H1 (cell line): ENCODE measurements around the gene WNT11. TPM values are rescaled to one million over a fixed set of nuclear protein-coding genes. Genes with fewer than 3 reads are reported as not detected.

Source experiments
- CTCF ChIA-PET: fragments of 300-600 bp; sonication (Branson Sonifier 250); formaldehyde crosslinking; loops from one replicate; lab custom pipeline; 2021; ENCODE audit not compliant: partially characterized antibody; lab: Charles Lee
- POLR2A ChIA-PET: fragments of 300-600 bp; sonication (Branson Sonifier 250); formaldehyde crosslinking; loops from one replicate; lab custom pipeline; 2021; ENCODE audit warnings: inconsistent platforms; ENCODE audit not compliant: partially characterized antibody; lab: Charles Lee
- DNase-seq, 2 experiments: peaks; one replicate each; pipeline versions ENCODE4 v3.0.0 to v3.0.0-alpha.2; 2010 to 2022; ENCODE audit warnings: low spot score in 2 of 2, low read depth in 1 of 2, mixed read lengths in 1 of 2
- FAIRE-seq: peaks from 2 replicates; lab custom pipeline; 2011; peaks lifted over from hg19 to GRCh38; lab: Jason Lieb, UNC
- H2AFZ ChIP-seq: 2 replicates; pipeline ENCODE4 v1.8.1; 2012; ENCODE audit warnings: low read length, inconsistent platforms
- H2AK5ac ChIP-seq: 2 replicates; pipeline ENCODE4 v1.6.1; 2013; ENCODE audit warnings: low read depth, low read length
- H2BK120ac ChIP-seq: replicated peaks from 2 replicates; pipeline ENCODE3; 2013; ENCODE audit warnings: low read depth, low read length, inconsistent platforms
- H2BK12ac ChIP-seq: 2 replicates; pipeline ENCODE4 v1.6.1; 2013; ENCODE audit warnings: low read depth, low read length
- H2BK15ac ChIP-seq: 2 replicates; pipeline ENCODE4 v1.6.1; 2013; ENCODE audit warnings: low read length
- H2BK20ac ChIP-seq: 2 replicates; pipeline ENCODE4 v1.6.1; 2013; ENCODE audit warnings: low read length
- H2BK5ac ChIP-seq: 2 replicates; pipeline ENCODE4 v1.6.1; 2013; ENCODE audit warnings: low read depth, low read length
- H3K14ac ChIP-seq: 2 replicates; pipeline ENCODE4 v1.6.1; 2013; ENCODE audit warnings: inconsistent platforms; ENCODE audit not compliant: insufficient read length
- H3K18ac ChIP-seq: 2 replicates; pipeline ENCODE4 v1.6.1; 2013; ENCODE audit warnings: low read length; ENCODE audit errors: extremely low read depth
- H3K23ac ChIP-seq: 2 replicates; pipeline ENCODE4 v1.6.1; 2013; ENCODE audit warnings: inconsistent platforms; ENCODE audit not compliant: insufficient read length
- H3K23me2 ChIP-seq: 2 replicates; pipeline ENCODE4 v1.6.1; 2013; ENCODE audit warnings: low read depth, low read length
- H3K27ac ChIP-seq: 2 replicates; pipeline ENCODE4 v1.6.1; 2011; ENCODE audit warnings: low read depth, low read length, inconsistent platforms
- H3K27me3 ChIP-seq, 4 experiments: replicated peaks in 1 of 4; 1 replicate in 1 of 4; 2 replicates in 3 of 4; pipeline versions ENCODE4 v1.6.1 to v1.8.1; 2011 to 2013; ENCODE audit warnings: low read length in 3 of 4, mild to moderate bottlenecking in 3 of 4, inconsistent platforms in 2 of 4, mixed read lengths in 2 of 4, moderate library complexity in 1 of 4; ENCODE audit not compliant: control insufficient read depth in 3 of 4, insufficient read depth in 3 of 4; ENCODE audit errors: extremely low read depth in 1 of 4
- H3K36me3 ChIP-seq, 4 experiments: 2 replicates each; pipeline versions ENCODE4 v1.6.1 to v1.8.1; 2011 to 2013; ENCODE audit warnings: mild to moderate bottlenecking in 4 of 4, low read length in 3 of 4, moderate library complexity in 2 of 4, control low read depth in 1 of 4, inconsistent platforms in 1 of 4; ENCODE audit not compliant: insufficient read depth in 4 of 4, control insufficient read depth in 2 of 4
- H3K4ac ChIP-seq: replicated peaks from 2 replicates; pipeline ENCODE3; 2013; ENCODE audit warnings: low read length, low read depth, mixed read lengths, inconsistent platforms; ENCODE audit not compliant: insufficient read length
- H3K4me1 ChIP-seq, 4 experiments: replicated peaks in 1 of 4; 1 replicate in 1 of 4; 2 replicates in 3 of 4; pipeline versions ENCODE4 v1.6.1 to v1.8.1; 2011 to 2013; ENCODE audit warnings: low read length in 3 of 4, inconsistent platforms in 2 of 4, mixed read lengths in 1 of 4; ENCODE audit not compliant: insufficient read depth in 4 of 4, control insufficient read depth in 3 of 4
- H3K4me2 ChIP-seq, 2 experiments: 2 replicates each; pipeline versions ENCODE4 v1.6.1 to v1.8.1; 2011 to 2013; ENCODE audit warnings: low read depth in 2 of 2, low read length in 2 of 2, control low read depth in 1 of 2, inconsistent platforms in 1 of 2, mild to moderate bottlenecking in 1 of 2; ENCODE audit not compliant: insufficient read depth in 1 of 2
- H3K4me3 ChIP-seq, 4 experiments: fragments of 200-600, 300-600 bp in 1 of 4; sonication (generic), shearing (Covaris generic), sonication (Bioruptor Twin) in 1 of 4; 2 replicates each; pipeline versions ENCODE4 v1.5.1 to v1.8.1; 2011 to 2016; ENCODE audit warnings: low read length in 4 of 4, low read depth in 3 of 4, control low read depth in 2 of 4, inconsistent platforms in 2 of 4, mild to moderate bottlenecking in 2 of 4, mixed read lengths in 1 of 4, moderate library complexity in 1 of 4; ENCODE audit not compliant: insufficient read depth in 2 of 4; ENCODE audit errors: extremely low read depth in 1 of 4
- H3K56ac ChIP-seq: replicated peaks from 2 replicates; pipeline ENCODE3; 2013; ENCODE audit warnings: low read depth, mild to moderate bottlenecking, mixed read lengths, low read length, inconsistent platforms; ENCODE audit not compliant: insufficient read length
- H3K79me1 ChIP-seq: 2 replicates; pipeline ENCODE4 v1.6.1; 2013; ENCODE audit warnings: low read depth, low read length, control low read depth
- H3K79me2 ChIP-seq, 2 experiments: 2 replicates each; pipeline versions ENCODE4 v1.6.1 to v1.8.1; 2012 to 2013; ENCODE audit warnings: low read length in 2 of 2, mild to moderate bottlenecking in 2 of 2, inconsistent platforms in 1 of 2; ENCODE audit not compliant: insufficient read depth in 2 of 2, control insufficient read depth in 1 of 2
- H3K9ac ChIP-seq, 4 experiments: replicated peaks in 1 of 4; 1 replicate in 1 of 4; 2 replicates in 3 of 4; pipeline versions ENCODE4 v1.6.1 to v1.8.1; 2011 to 2013; ENCODE audit warnings: low read depth in 3 of 4, low read length in 3 of 4, control low read depth in 2 of 4, mild to moderate bottlenecking in 2 of 4, moderate library complexity in 2 of 4, inconsistent platforms in 1 of 4; ENCODE audit errors: extremely low read depth in 1 of 4
- H3K9me3 ChIP-seq, 2 experiments: 2 replicates each; pipeline versions ENCODE4 v1.6.1 to v1.8.1; 2012 to 2013; ENCODE audit warnings: mild to moderate bottlenecking in 2 of 2, moderate library complexity in 2 of 2, control low read depth in 1 of 2, inconsistent platforms in 1 of 2, low read depth in 1 of 2, low read length in 1 of 2, mixed read lengths in 1 of 2; ENCODE audit not compliant: insufficient read depth in 2 of 2
- H4K20me1 ChIP-seq, 2 experiments: replicated peaks in 1 of 2; 2 replicates each; pipeline versions ENCODE3 to v1.8.1; 2011 to 2013; ENCODE audit warnings: inconsistent platforms in 2 of 2, low read length in 2 of 2, mild to moderate bottlenecking in 1 of 2; ENCODE audit not compliant: insufficient read depth in 2 of 2, control insufficient read depth in 1 of 2
- H4K5ac ChIP-seq: 2 replicates; pipeline ENCODE4 v1.6.1; 2013; ENCODE audit warnings: low read length, low read depth, mixed read lengths, inconsistent platforms; ENCODE audit not compliant: insufficient read length
- H4K8ac ChIP-seq: 2 replicates; pipeline ENCODE4 v1.8.0; 2013; ENCODE audit warnings: mild to moderate bottlenecking, moderate library complexity, low read length, inconsistent platforms; ENCODE audit not compliant: insufficient read depth; ENCODE audit errors: extremely low read depth
- H4K91ac ChIP-seq: replicated peaks from 2 replicates; pipeline ENCODE3; 2013; ENCODE audit warnings: low read length, mixed read lengths, inconsistent platforms; ENCODE audit not compliant: insufficient read length
- ASH2L ChIP-seq: fragments of 200-600, 300-600 bp; sonication (generic); IDR thresholded peaks from one replicate; pipeline ENCODE4 v1.7.1; 2017; ENCODE audit warnings: low read length
- CREB1 ChIP-seq: IDR thresholded peaks from 2 replicates; pipeline ENCODE4 v1.6.1; 2012; ENCODE audit warnings: inconsistent platforms
- GABPA ChIP-seq: IDR thresholded peaks from 2 replicates; pipeline ENCODE4 v1.6.1; 2011; ENCODE audit warnings: mild to moderate bottlenecking, low read length, moderate library complexity, borderline replicate concordance; ENCODE audit not compliant: insufficient read depth
- KDM4A ChIP-seq: IDR thresholded peaks from one replicate; pipeline ENCODE4 v1.7.1; 2012; ENCODE audit warnings: low read depth, mild to moderate bottlenecking, moderate library complexity, low read length, inconsistent platforms; ENCODE audit not compliant: severe bottlenecking
- NRF1 ChIP-seq: IDR thresholded peaks from 2 replicates; pipeline ENCODE4 v1.6.1; 2011; ENCODE audit warnings: mild to moderate bottlenecking, low read depth, low read length, improper control_type of control experiment
- SP1 ChIP-seq: IDR thresholded peaks from 2 replicates; pipeline ENCODE4 v1.6.1; 2011; ENCODE audit warnings: low read depth, low read length
- TAF1 ChIP-seq: IDR thresholded peaks from 2 replicates; pipeline ENCODE4 v1.6.1; 2011; ENCODE audit warnings: mild to moderate bottlenecking, low read depth, low read length
- TBP ChIP-seq: IDR thresholded peaks from 2 replicates; pipeline ENCODE4 v1.6.1; 2011; ENCODE audit warnings: low read depth, low read length, improper control_type of control experiment
- TEAD4 ChIP-seq: IDR thresholded peaks from 2 replicates; pipeline ENCODE4 v1.6.1; 2012; ENCODE audit warnings: low read depth, low read length, inconsistent platforms, mixed read lengths
- WGBS, 2 experiments: shearing (Covaris generic) in 1 of 2; methylation state at CpG; one replicate each; pipeline versions ENCODE4 v1.1.6 to v1.1.7; 2013 to 2015; ENCODE audit warnings: low lambda C conversion rate in 2 of 2, mixed read lengths in 2 of 2, inconsistent platforms in 1 of 2, low coverage in 1 of 2, missing lambda C conversion rate in 1 of 2; ENCODE audit not compliant: insufficient replicate concordance in 2 of 2, insufficient coverage in 1 of 2, insufficient read length in 1 of 2; ENCODE audit errors: extremely low coverage in 1 of 2, missing lambda C conversion rate in 1 of 2; 5-methylcytosine and 5-hydroxymethylcytosine counted together
- polyA plus RNA-seq, 7 experiments: library from polyadenylated mRNA; depleted of rRNA in 3 of 7; stranded (reverse) in 5 of 7; unstranded in 2 of 7; fragments of >200 nt in 5 of 7; fragments of 200-250 nt in 2 of 7; gene quantifications; 1 replicate in 5 of 7; 2 replicates in 1 of 7; 4 replicates in 1 of 7; pipeline versions ENCODE4 v1.2.1 to v1.2.3, GENCODE V29; 2011 to 2013; ENCODE audit warnings: missing spikeins in 2 of 7, mixed read lengths in 2 of 7
- total RNA-seq: library from RNA; stranded (reverse); fragmentation: NEBNext Ultra II Directional; extraction: Animal tissue kit (Norgen Biotek cat#: 25700); gene quantifications from 2 replicates; pipeline ENCODE4 v1.2.1, GENCODE V29; 2021
- TF ChIP-seq, protein P1 (sequence below): IDR thresholded peaks from 2 replicates; pipeline ENCODE4 v1.6.1; 2011; ENCODE audit warnings: low read depth, mild to moderate bottlenecking, low read length; ENCODE audit not compliant: insufficient read depth
- TF ChIP-seq, protein P2 (sequence below): IDR thresholded peaks from 2 replicates; pipeline ENCODE4 v1.6.1; 2012; ENCODE audit warnings: low read length, inconsistent platforms

WNT11 gene
- total and polyA plus RNA-seq, 2 of the 8 experiments (the other 6 are each of a cell fraction or from before 2014, with no cell fraction given) = 0.11 to 0.45 TPM

DNA sequence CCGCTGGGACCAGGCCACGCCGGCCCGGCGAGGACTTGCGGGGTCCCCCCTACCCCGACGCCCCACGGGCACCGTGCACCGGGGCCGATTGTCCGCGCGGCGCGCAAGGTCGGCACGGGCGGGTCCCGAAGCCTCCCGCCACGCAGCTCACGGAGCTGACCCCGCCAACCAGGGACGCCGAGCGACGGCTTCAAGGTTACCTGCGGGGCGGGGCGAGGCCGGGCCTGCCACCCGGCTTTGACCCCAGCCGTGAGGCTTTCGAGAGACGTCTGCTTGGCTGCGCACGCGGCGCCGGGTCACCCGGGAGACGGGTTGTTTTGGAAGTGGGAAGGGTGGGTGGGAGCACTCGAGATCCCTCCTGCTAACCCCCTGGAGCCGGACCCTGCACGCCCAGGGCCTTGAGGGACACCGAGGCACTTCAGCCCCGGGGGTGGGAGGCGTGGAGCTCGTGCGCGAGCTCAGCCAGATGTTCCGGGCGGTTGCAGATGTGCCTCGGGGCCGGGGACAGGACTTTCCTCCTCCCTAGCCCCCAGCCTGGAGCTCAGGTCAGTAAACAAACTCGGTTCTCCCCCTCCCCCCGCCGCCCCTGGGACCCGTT, 3.2 kb upstream of the WNT11 start:
- Histone ChIP-seq H3K9ac (no peak overlapping the region), H2AK5ac (no peak overlapping the region), H4K5ac (no peak overlapping the region), H3K4ac (no peak overlapping the region), H2AFZ (no peak overlapping the region), H3K18ac (no peak overlapping the region; the same call in 1 of the 2 replicates), H3K4me3 (peak overlapping the region; percentile 30 to 62 (median 56)), H3K23ac (no peak overlapping the region), H4K8ac (no peak overlapping the region; the same call in 1 of the 2 replicates), H2BK5ac (no peak overlapping the region), H3K56ac (no peak overlapping the region), H3K79me1 (no peaks in the 10 kb centered on the region), H2BK20ac (no peak overlapping the region), H3K4me1 (peaks cover 7 to 43% (median 20%) of the 10 kb centered on the region in 4 experiments), H2BK15ac (no peak overlapping the region), H2BK12ac (no peak overlapping the region), H3K27me3 (peaks cover 74 to 90% (median 81%) of the 10 kb centered on the region in 4 experiments), H3K9me3 (no peaks in the 10 kb centered on the region; a peak in 1 of 4 replicates), H3K79me2 (no peaks in the 10 kb centered on the region), H4K20me1 (peaks cover 8 to 11% of the 10 kb centered on the region in 2 experiments), H2BK120ac (no peak overlapping the region), H3K14ac (no peak overlapping the region), H4K91ac (no peak overlapping the region), H3K23me2 (peaks cover 32% of the 10 kb centered on the region; the same call in 1 of the 2 replicates), H3K4me2 (peak overlapping the region; percentile 75 to 89), H3K36me3 (peaks cover 0 to 9% (median 0%) of the 10 kb centered on the region in 4 experiments; a peak in 1 of 8 replicates), H3K27ac (no peak overlapping the region)
- DNase-seq (peak in 1 of 2 experiments; percentile 78), FAIRE-seq (no peak)
- ChIA-PET POLR2A (interaction anchor here (1.2 to 7.2 kb wide), 4 partner anchors 21 to 109 kb away, joined by 4 to 39 read pairs (median 6); no protein-coding TSS in a partner anchor), CTCF (interaction anchor here (0.6 to 9.1 kb wide), 39 partner anchors 7 to 849 kb away, joined by 3 to 252 read pairs (median 9); partner anchors contain the start of gene EMSY)
- 4% methylated on average over 36 of the region's 61 CpGs; no CpG with 5 or more reads in 1 of the 2 experiments for WGBS, 2 experiments
- TF ChIP-seq TEAD4 (no peak), TAF1 (no peak), CREB1 (no peak), ASH2L (no peak), GABPA (no peak), KDM4A (peak; percentile 14), SP1 (no peak), TBP (no peak), NRF1 (no peak)
- TF ChIP-seq, protein P1, sequence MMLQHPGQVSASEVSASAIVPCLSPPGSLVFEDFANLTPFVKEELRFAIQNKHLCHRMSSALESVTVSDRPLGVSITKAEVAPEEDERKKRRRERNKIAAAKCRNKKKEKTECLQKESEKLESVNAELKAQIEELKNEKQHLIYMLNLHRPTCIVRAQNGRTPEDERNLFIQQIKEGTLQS = no peak
- TF ChIP-seq, protein P2, sequence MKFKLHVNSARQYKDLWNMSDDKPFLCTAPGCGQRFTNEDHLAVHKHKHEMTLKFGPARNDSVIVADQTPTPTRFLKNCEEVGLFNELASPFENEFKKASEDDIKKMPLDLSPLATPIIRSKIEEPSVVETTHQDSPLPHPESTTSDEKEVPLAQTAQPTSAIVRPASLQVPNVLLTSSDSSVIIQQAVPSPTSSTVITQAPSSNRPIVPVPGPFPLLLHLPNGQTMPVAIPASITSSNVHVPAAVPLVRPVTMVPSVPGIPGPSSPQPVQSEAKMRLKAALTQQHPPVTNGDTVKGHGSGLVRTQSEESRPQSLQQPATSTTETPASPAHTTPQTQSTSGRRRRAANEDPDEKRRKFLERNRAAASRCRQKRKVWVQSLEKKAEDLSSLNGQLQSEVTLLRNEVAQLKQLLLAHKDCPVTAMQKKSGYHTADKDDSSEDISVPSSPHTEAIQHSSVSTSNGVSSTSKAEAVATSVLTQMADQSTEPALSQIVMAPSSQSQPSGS = no peak
